A549 (cell line): ENCODE data around the gene DNAJC7. TPM values are rescaled to one million over a fixed set of nuclear protein-coding genes. Genes with fewer than 3 reads are reported as not detected.

Experiments used
- ATAC-seq, 2 experiments: fragments of 200-7000 bp in 1 of 2; fragments of >200 bp in 1 of 2; cut with Nextera tagmentation in 1 of 2; cut with Tn5 transposase in 1 of 2; 3 replicates each; pipeline versions ENCODE4 v1.8.0 to v1.9.1; 2018 to 2020; ENCODE audit warnings: mild to moderate bottlenecking in 1 of 2, moderate library complexity in 1 of 2
- CTCF ChIA-PET: fragments of 300-600 bp; sonication (Branson Sonifier 250); formaldehyde crosslinking; extraction: SDS; loops from one replicate; lab custom pipeline; 2021; ENCODE audit warnings: antibody characterized with exemption, inconsistent platforms; lab: Yijun Ruan, JAX
- POLR2A ChIA-PET: fragments of 350-600 bp; formaldehyde crosslinking; extraction: SDS; loops from one replicate; lab custom pipeline; 2021; ENCODE audit warnings: antibody characterized with exemption, inconsistent platforms; lab: Yijun Ruan, JAX
- DNase-seq, 2 experiments: peaks; one replicate each; pipeline versions ENCODE4 v3.0.0 to v3.0.0-alpha.2; 2011 to 2016; ENCODE audit warnings: low read depth in 1 of 2, low spot score in 1 of 2
- FAIRE-seq: peaks from 2 replicates; lab custom pipeline; 2011; peaks lifted over from hg19 to GRCh38; lab: Jason Lieb, UNC
- H3K27ac ChIP-seq, 2 experiments: fragments of >200 bp; sonication (Bioruptor Twin); formaldehyde crosslinking; 3 replicates each; pipeline ENCODE4 v1.5.1; 2016 to 2017
- H3K4me1 ChIP-seq: fragments of >200 bp; sonication (Bioruptor Twin); formaldehyde crosslinking; 3 replicates; pipeline ENCODE4 v1.6.1; 2016
- H3K4me2 ChIP-seq: fragments of >200 bp; sonication (Bioruptor Twin); formaldehyde crosslinking; 3 replicates; pipeline ENCODE4 v1.6.1; 2016
- H3K4me3 ChIP-seq: fragments of >200 bp; sonication (Bioruptor Twin); formaldehyde crosslinking; 3 replicates; pipeline ENCODE4 v1.5.1; 2016
- H3K9me3 ChIP-seq: fragments of >200 bp; sonication (Bioruptor Twin); formaldehyde crosslinking; 3 replicates; pipeline ENCODE4 v1.6.1; 2016
- CBX2 ChIP-seq: fragments of 200-600 bp; sonication (generic); IDR thresholded peaks from 2 replicates; pipeline ENCODE4 v1.6.1; 2016; ENCODE audit warnings: low read depth, mild to moderate bottlenecking, borderline replicate concordance
- EHMT2 ChIP-seq: fragments of 200-600 bp; sonication (generic); IDR thresholded peaks from 2 replicates; pipeline ENCODE4 v1.6.1; 2016; ENCODE audit warnings: antibody characterized with exemption, low read depth, mild to moderate bottlenecking, moderate library complexity
- HOXA7 ChIP-seq: fragments of 250-450 bp; sonication (Bioruptor Pico); IDR thresholded peaks from 2 replicates; pipeline ENCODE4 v1.5.0; 2020; ENCODE audit warnings: mild to moderate bottlenecking, moderate library complexity
- KDM1A ChIP-seq: fragments of 200-600 bp; sonication (generic); IDR thresholded peaks from 2 replicates; pipeline ENCODE4 v1.6.1; 2016; ENCODE audit warnings: low read depth, mild to moderate bottlenecking
- MYC ChIP-seq: IDR thresholded peaks from 2 replicates; pipeline ENCODE4 v1.6.1; 2012; ENCODE audit warnings: mild to moderate bottlenecking, inconsistent platforms, low read length, improper control_type of control experiment, borderline replicate concordance
- NFE2L2 ChIP-seq: fragments of 150-350 bp; conservative IDR thresholded peaks from 2 replicates; pipeline ENCODE4 v1.6.1; 2014; ENCODE audit warnings: low read length
- RAD21 ChIP-seq, 2 experiments: fragments of >200 bp in 1 of 2; sonication (Bioruptor Twin) in 1 of 2; formaldehyde crosslinking in 1 of 2; IDR thresholded peaks in 1 of 2; conservative IDR thresholded peaks in 1 of 2; 2 replicates in 1 of 2; 3 replicates in 1 of 2; pipeline ENCODE4 v1.6.1; 2012 to 2018; ENCODE audit warnings: inconsistent platforms in 1 of 2
- SMC3 ChIP-seq: fragments of >200 bp; sonication (Bioruptor Twin); formaldehyde crosslinking; IDR thresholded peaks from 3 replicates; pipeline ENCODE4 v1.6.1; 2018; ENCODE audit warnings: inconsistent platforms
- TP53 ChIP-seq: fragments of 250-450 bp; sonication (Bioruptor Pico); IDR thresholded peaks from 2 replicates; pipeline ENCODE4 v1.5.0; 2021; ENCODE audit warnings: mild to moderate bottlenecking, moderate library complexity
- WGBS: methylation state at CpG from one replicate; pipeline ENCODE4 v1.1.6; 2017; ENCODE audit errors: missing lambda C conversion rate; 5-methylcytosine and 5-hydroxymethylcytosine counted together
- polyA plus RNA-seq, 4 experiments: library from polyadenylated mRNA; depleted of rRNA in 3 of 4; stranded (reverse); fragments of >200 nt; fragmentation: RNase III in 1 of 4; extraction: RNeasy Plus Mini Kit Qiagen cat#74134 plus additional on column Dnase treatment in 1 of 4; gene quantifications; 2 replicates in 3 of 4; 3 replicates in 1 of 4; pipeline ENCODE4 v1.2.3, GENCODE V29; 2011 to 2017
- TF ChIP-seq, protein P1 (sequence below): fragments of >200 bp; sonication (Bioruptor Twin); formaldehyde crosslinking; IDR thresholded peaks from 3 replicates; pipeline ENCODE4 v1.5.1; 2016
- TF ChIP-seq, protein P2 (sequence below): fragments of 200-600 bp; sonication (generic); IDR thresholded peaks from 2 replicates; pipeline ENCODE4 v1.6.1; 2016; ENCODE audit warnings: antibody characterized with exemption, mild to moderate bottlenecking, moderate library complexity
- TF ChIP-seq, protein P3 (sequence below): IDR thresholded peaks from 2 replicates; pipeline ENCODE4 v1.6.1; 2012; ENCODE audit warnings: low read depth, borderline replicate concordance
- TF ChIP-seq, protein P4 (sequence below): fragments of >200 bp; sonication (Bioruptor Twin); formaldehyde crosslinking; IDR thresholded peaks from 3 replicates; pipeline ENCODE4 v1.6.1; 2016

Gene DNAJC7
- polyA plus RNA-seq, 2 of the 4 experiments (the other 2 are of a cell fraction): 95.3 to 148 TPM

DNA sequence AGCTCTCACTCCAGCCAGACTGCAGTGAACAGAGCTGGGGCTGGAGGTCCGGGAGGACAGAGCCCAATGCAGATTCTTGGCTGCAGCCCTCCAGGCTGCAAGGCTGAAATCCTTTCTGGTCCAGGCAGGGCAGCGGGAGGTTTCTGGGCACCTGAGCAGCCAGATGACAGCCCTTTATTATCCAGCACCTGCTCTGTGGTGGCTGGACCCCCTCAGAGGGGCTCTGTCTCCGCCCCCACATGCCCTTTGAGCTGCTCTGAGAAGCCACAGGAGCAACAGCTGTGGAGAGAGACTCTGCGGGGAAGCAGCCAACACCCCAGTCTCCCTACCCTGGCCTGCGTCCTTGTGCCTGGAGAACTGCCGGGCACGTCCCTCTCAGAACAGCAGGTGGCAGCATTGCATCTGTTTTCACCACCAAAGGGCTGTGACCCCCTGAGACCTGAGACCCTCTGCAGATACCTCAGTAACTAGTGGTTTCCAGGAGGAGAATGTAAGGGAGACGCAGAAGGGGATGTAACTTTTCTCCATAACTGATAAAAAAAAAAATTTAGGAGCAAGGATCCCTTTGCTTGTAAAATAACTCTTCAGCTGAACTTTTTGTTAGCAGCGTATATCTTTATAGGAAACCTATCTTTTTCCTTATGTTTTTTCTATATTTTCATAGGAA lies 54.3 kb downstream of the DNAJC7 start:
- peak; percentile 95 for FAIRE-seq
- no peaks in the 10 kb centered on the region for H3K9me3 ChIP-seq
- no peak overlapping the region for H3K4me3 ChIP-seq
- H3K4me1 ChIP-seq: peaks cover 17% of the 10 kb centered on the region
- ChIA-PET POLR2A (interaction anchor here (0.6 to 0.7 kb wide), 2 partner anchors 32 to 861 kb away, joined by 4 to 6 read pairs; partner anchors contain the start of genes BECN1 and ODAD4), CTCF (interaction anchor here (0.6 to 29.5 kb wide), 68 partner anchors 9 to 596 kb away, joined by 3 to 378 read pairs (median 4); partner anchors contain the start of genes ACLY, C17orf113, DHX58 and DNAJC7)
- no peak overlapping the region for H3K27ac ChIP-seq
- no peak overlapping the region for H3K4me2 ChIP-seq
- 28% methylated on average over 9 of the region's 9 CpGs for WGBS
- peak; percentile 69 to 91 for DNase-seq
- ATAC-seq: peak; percentile 30 to 55; a peak in 4 of 6 replicates
- TF ChIP-seq NFE2L2 (no peak), MYC (no peak), HOXA7 (CRISPR knock-in tag) (no peak), RAD21 (conservative IDR thresholded peaks at IDR 0.05 in 1 of 2, IDR thresholded peaks at IDR 0.05 in 1 of 2) (peak; percentile 96 to 97), SMC3 (peak; percentile 87), KDM1A (no peak)
- TF ChIP-seq, protein P1, sequence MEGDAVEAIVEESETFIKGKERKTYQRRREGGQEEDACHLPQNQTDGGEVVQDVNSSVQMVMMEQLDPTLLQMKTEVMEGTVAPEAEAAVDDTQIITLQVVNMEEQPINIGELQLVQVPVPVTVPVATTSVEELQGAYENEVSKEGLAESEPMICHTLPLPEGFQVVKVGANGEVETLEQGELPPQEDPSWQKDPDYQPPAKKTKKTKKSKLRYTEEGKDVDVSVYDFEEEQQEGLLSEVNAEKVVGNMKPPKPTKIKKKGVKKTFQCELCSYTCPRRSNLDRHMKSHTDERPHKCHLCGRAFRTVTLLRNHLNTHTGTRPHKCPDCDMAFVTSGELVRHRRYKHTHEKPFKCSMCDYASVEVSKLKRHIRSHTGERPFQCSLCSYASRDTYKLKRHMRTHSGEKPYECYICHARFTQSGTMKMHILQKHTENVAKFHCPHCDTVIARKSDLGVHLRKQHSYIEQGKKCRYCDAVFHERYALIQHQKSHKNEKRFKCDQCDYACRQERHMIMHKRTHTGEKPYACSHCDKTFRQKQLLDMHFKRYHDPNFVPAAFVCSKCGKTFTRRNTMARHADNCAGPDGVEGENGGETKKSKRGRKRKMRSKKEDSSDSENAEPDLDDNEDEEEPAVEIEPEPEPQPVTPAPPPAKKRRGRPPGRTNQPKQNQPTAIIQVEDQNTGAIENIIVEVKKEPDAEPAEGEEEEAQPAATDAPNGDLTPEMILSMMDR: peak; percentile 98
- TF ChIP-seq, protein P2, sequence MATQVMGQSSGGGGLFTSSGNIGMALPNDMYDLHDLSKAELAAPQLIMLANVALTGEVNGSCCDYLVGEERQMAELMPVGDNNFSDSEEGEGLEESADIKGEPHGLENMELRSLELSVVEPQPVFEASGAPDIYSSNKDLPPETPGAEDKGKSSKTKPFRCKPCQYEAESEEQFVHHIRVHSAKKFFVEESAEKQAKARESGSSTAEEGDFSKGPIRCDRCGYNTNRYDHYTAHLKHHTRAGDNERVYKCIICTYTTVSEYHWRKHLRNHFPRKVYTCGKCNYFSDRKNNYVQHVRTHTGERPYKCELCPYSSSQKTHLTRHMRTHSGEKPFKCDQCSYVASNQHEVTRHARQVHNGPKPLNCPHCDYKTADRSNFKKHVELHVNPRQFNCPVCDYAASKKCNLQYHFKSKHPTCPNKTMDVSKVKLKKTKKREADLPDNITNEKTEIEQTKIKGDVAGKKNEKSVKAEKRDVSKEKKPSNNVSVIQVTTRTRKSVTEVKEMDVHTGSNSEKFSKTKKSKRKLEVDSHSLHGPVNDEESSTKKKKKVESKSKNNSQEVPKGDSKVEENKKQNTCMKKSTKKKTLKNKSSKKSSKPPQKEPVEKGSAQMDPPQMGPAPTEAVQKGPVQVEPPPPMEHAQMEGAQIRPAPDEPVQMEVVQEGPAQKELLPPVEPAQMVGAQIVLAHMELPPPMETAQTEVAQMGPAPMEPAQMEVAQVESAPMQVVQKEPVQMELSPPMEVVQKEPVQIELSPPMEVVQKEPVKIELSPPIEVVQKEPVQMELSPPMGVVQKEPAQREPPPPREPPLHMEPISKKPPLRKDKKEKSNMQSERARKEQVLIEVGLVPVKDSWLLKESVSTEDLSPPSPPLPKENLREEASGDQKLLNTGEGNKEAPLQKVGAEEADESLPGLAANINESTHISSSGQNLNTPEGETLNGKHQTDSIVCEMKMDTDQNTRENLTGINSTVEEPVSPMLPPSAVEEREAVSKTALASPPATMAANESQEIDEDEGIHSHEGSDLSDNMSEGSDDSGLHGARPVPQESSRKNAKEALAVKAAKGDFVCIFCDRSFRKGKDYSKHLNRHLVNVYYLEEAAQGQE: no peak

DNA sequence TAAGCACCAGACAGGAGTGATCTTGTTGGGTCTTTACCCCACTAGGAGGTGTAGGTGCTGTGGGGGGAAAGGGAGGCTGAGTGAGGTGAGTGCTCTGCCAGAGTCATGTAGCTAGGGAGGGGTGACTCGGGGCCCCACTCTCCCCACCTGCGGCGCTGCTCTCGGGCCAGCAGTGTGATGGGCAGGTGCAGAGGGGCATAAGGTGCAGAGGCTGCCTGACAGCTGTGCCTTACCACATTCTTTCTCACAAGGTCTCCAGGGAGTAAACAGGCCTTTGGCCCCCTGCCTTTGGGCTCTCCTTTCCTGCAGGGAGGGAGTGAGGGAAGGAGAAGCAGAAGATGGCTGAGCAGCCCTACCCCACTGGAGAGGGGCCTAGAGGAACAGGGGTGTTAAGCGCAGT lies 55.1 kb downstream of the DNAJC7 start:
- CTCF ChIA-PET: interaction anchor here (0.8 to 29.5 kb wide), 41 partner anchors 8 to 272 kb away, joined by 3 to 378 read pairs (median 6); partner anchors contain the start of genes ACLY, C17orf113, DHX58 and DNAJC7
- WGBS: 79% methylated on average over 5 of the region's 5 CpGs
- no peak for FAIRE-seq

More for the DNA sequence above, 55.1 kb downstream of the DNAJC7 start:
- Histone ChIP-seq H3K4me1 (peaks cover 12% of the 10 kb centered on the region), H3K4me2 (no peak overlapping the region), H3K27ac (no peak overlapping the region), H3K9me3 (no peaks in the 10 kb centered on the region), H3K4me3 (no peak overlapping the region)
- ATAC-seq: no peak
- TF ChIP-seq, protein P3, sequence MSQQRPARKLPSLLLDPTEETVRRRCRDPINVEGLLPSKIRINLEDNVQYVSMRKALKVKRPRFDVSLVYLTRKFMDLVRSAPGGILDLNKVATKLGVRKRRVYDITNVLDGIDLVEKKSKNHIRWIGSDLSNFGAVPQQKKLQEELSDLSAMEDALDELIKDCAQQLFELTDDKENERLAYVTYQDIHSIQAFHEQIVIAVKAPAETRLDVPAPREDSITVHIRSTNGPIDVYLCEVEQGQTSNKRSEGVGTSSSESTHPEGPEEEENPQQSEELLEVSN: no peak
- TF ChIP-seq CBX2 (no peak), EHMT2 (no peak), TP53 (CRISPR knock-in tag) (no peak), NFE2L2 (no peak)
- TF ChIP-seq, protein P4, sequence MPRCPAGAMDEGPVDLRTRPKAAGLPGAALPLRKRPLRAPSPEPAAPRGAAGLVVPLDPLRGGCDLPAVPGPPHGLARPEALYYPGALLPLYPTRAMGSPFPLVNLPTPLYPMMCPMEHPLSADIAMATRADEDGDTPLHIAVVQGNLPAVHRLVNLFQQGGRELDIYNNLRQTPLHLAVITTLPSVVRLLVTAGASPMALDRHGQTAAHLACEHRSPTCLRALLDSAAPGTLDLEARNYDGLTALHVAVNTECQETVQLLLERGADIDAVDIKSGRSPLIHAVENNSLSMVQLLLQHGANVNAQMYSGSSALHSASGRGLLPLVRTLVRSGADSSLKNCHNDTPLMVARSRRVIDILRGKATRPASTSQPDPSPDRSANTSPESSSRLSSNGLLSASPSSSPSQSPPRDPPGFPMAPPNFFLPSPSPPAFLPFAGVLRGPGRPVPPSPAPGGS: no peak
- DNase-seq: no peak
- POLR2A ChIA-PET: no interaction called here
